GM19324 (cell line): ENCODE measurements around the gene DCUN1D5.

Experiments used
- ATAC-seq: cut with Tn5 transposase; IDR thresholded peaks from one replicate; pipeline ENCODE4 v1.9.1; 2021; ENCODE audit warnings: mild to moderate bottlenecking, moderate library complexity; ENCODE audit not compliant: unreplicated experiment, low FRiP score

DCUN1D5 gene

GRCh38 chr11:103091801-103092524 lies at the start of gene DCUN1D5:
Gene DCUN1D5, minus strand, starts transcription at chr11:103092160. Its CDS starts 288 bp downstream, at chr11:103091872.
- peak; percentile 100 for ATAC-seq

GRCh38 chr11:103125462-103125861 lies 33.5 kb upstream of the DCUN1D5 start:
- no peak for ATAC-seq

- no peak for ATAC-seq
Observed at GRCh38 chr11:103114836-103115235, 22.9 kb upstream of the DCUN1D5 start.

- ATAC-seq, result no peak
Observed at GRCh38 chr11:103112364-103112763, 20.4 kb upstream of the DCUN1D5 start.

GRCh38 chr11:103111400-103111799 lies 19.4 kb upstream of the DCUN1D5 start:
- ATAC-seq, result no peak

GRCh38 chr11:103110391-103110790 lies 18.4 kb upstream of the DCUN1D5 start:
- ATAC-seq, result no peak

- no peak for ATAC-seq
Observed at GRCh38 chr11:103109818-103110388, 17.9 kb upstream of the DCUN1D5 start.

- peak; percentile 100 for ATAC-seq
Observed at GRCh38 chr11:103108933-103109817, 17.2 kb upstream of the DCUN1D5 start, which contains the start of gene DYNC2H1. Gene DYNC2H1, plus strand, starts transcription at chr11:103109426. Its CDS starts 149 bp downstream, at chr11:103109575.

GRCh38 chr11:103097279-103097678 lies 5.3 kb upstream of the DCUN1D5 start:
- no peak for ATAC-seq

GRCh38 chr11:103091064-103091800 lies 728 bp downstream of the DCUN1D5 start:
- peak; percentile 38 for ATAC-seq

- no peak for ATAC-seq
Observed at GRCh38 chr11:103086461-103086860, 5.5 kb downstream of the DCUN1D5 start.

GRCh38 chr11:103085758-103086365 lies 6.1 kb downstream of the DCUN1D5 start:
- ATAC-seq, result no peak

GRCh38 chr11:103079833-103080232 lies 12.1 kb downstream of the DCUN1D5 start:
- ATAC-seq, result no peak

- ATAC-seq, result no peak
Observed at GRCh38 chr11:103078710-103079109, 13.2 kb downstream of the DCUN1D5 start.

GRCh38 chr11:103077554-103077953 lies 14.4 kb downstream of the DCUN1D5 start:
- ATAC-seq, result no peak

GRCh38 chr11:103076361-103076760 lies 15.6 kb downstream of the DCUN1D5 start:
- no peak for ATAC-seq

- no peak for ATAC-seq
Observed at GRCh38 chr11:103071008-103071407, 21.0 kb downstream of the DCUN1D5 start.

GRCh38 chr11:103070142-103070541 lies 21.8 kb downstream of the DCUN1D5 start:
- no peak for ATAC-seq

GRCh38 chr11:103069367-103069766 lies 22.6 kb downstream of the DCUN1D5 start:
- no peak for ATAC-seq

GRCh38 chr11:103067118-103067517 lies 24.8 kb downstream of the DCUN1D5 start:
- no peak for ATAC-seq
